ENCODE measurements around the gene SPATS2L. TPM values are rescaled to one million over a fixed set of nuclear protein-coding genes. Genes with fewer than 3 reads are reported as not detected.

Gene SPATS2L
- total and polyA plus RNA-seq, 9 donors = 144 to 235 (median 222) TPM

GRCh38 chr2:200353874-200354273 lies 47.4 kb downstream of the SPATS2L start:
- H3K27me3 ChIP-seq (ENCODE audit: control insufficient read depth, insufficient read depth, low read length) = no peaks in the 10 kb centered on the region
- no peaks in the 10 kb centered on the region for H3K9me3 ChIP-seq (replicated peaks; ENCODE audit: control insufficient read depth, low read depth, low read length)
- no peak overlapping the region for H3K4me3 ChIP-seq (ENCODE audit: low read length)
- DNase-seq = no peak
- H3K36me3 ChIP-seq (ENCODE audit: control insufficient read depth, insufficient read depth, low read length) = peaks cover 8% of the 10 kb centered on the region
- WGBS (ENCODE audit: insufficient coverage) = no CpG with 5 or more reads among the region's 2 CpGs
- no peak overlapping the region for H3K27ac ChIP-seq (ENCODE audit: low read length)
- peaks cover 23% of the 10 kb centered on the region for H3K4me1 ChIP-seq (ENCODE audit: control insufficient read depth, insufficient read depth, low read length)

- H3K4me3 ChIP-seq (ENCODE audit: low read length) = no peak overlapping the region
- peak; percentile 92 for DNase-seq
- H3K27ac ChIP-seq (ENCODE audit: low read length) = peak overlapping the region; percentile 83
- H3K36me3 ChIP-seq (ENCODE audit: control insufficient read depth, insufficient read depth, low read length) = no peaks in the 10 kb centered on the region
- H3K9me3 ChIP-seq (replicated peaks; ENCODE audit: control insufficient read depth, low read depth, low read length) = no peaks in the 10 kb centered on the region
- peaks cover 26% of the 10 kb centered on the region for H3K4me1 ChIP-seq (ENCODE audit: control insufficient read depth, insufficient read depth, low read length)
- WGBS (ENCODE audit: insufficient coverage) = 80% methylated on average over 1 of the region's 11 CpGs
- H3K27me3 ChIP-seq (ENCODE audit: control insufficient read depth, insufficient read depth, low read length) = no peaks in the 10 kb centered on the region
Observed at GRCh38 chr2:200354833-200355751, 48.6 kb downstream of the SPATS2L start.

- no CpG with 5 or more reads among the region's 1 CpG for WGBS (ENCODE audit: insufficient coverage)
- Histone ChIP-seq H3K4me1 (ENCODE audit: control insufficient read depth, insufficient read depth, low read length) (peaks cover 30% of the 10 kb centered on the region), H3K27ac (ENCODE audit: low read length) (peak overlapping the region; percentile 83), H3K4me3 (ENCODE audit: low read length) (no peak overlapping the region), H3K9me3 (replicated peaks; ENCODE audit: control insufficient read depth, low read depth, low read length) (no peaks in the 10 kb centered on the region), H3K27me3 (ENCODE audit: control insufficient read depth, insufficient read depth, low read length) (no peaks in the 10 kb centered on the region), H3K36me3 (ENCODE audit: control insufficient read depth, insufficient read depth, low read length) (no peaks in the 10 kb centered on the region)
- peak; percentile 89 for DNase-seq
Observed at GRCh38 chr2:200356321-200356720, 49.8 kb downstream of the SPATS2L start.

- H3K27ac ChIP-seq (ENCODE audit: low read length) = peak overlapping the region; percentile 83
- no peaks in the 10 kb centered on the region for H3K27me3 ChIP-seq (ENCODE audit: control insufficient read depth, insufficient read depth, low read length)
- no CpG with 5 or more reads among the region's 1 CpG for WGBS (ENCODE audit: insufficient coverage)
- H3K36me3 ChIP-seq (ENCODE audit: control insufficient read depth, insufficient read depth, low read length) = peaks cover under 1% of the 10 kb centered on the region
- no peaks in the 10 kb centered on the region for H3K9me3 ChIP-seq (replicated peaks; ENCODE audit: control insufficient read depth, low read depth, low read length)
- DNase-seq = peak; percentile 92
- H3K4me1 ChIP-seq (ENCODE audit: control insufficient read depth, insufficient read depth, low read length) = peaks cover 30% of the 10 kb centered on the region
- H3K4me3 ChIP-seq (ENCODE audit: low read length) = no peak overlapping the region
Observed at GRCh38 chr2:200356857-200357384, 50.4 kb downstream of the SPATS2L start.

DNA sequence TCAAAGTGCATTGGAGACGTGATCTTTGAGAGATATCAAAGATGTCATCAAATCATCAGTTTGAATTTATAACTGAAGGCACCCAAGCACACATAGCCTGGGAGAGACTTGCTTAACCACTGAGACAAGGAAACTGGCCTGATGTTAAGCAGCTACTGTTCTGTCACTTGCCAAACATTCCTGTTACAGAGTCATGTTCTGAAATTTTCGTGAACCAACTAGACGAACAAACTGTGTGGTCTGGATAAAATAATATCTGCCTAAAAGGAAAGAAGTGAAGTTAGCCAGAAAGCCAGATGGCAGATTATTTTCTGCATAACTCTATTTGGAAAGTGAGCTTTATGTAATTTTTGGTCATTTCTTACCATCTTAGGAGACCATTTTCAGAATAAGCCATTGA lies 51.4 kb downstream of the SPATS2L start:
- H3K4me3 ChIP-seq (ENCODE audit: low read length) = no peak overlapping the region
- no peaks in the 10 kb centered on the region for H3K9me3 ChIP-seq (replicated peaks; ENCODE audit: control insufficient read depth, low read depth, low read length)
- H3K27ac ChIP-seq (ENCODE audit: low read length) = peak overlapping the region; percentile 83
- no peaks in the 10 kb centered on the region for H3K27me3 ChIP-seq (ENCODE audit: control insufficient read depth, insufficient read depth, low read length)
- peaks cover 24% of the 10 kb centered on the region for H3K4me1 ChIP-seq (ENCODE audit: control insufficient read depth, insufficient read depth, low read length)
- 24% methylated on average over 3 of the region's 3 CpGs for WGBS (ENCODE audit: insufficient coverage)
- peaks cover 7% of the 10 kb centered on the region for H3K36me3 ChIP-seq (ENCODE audit: control insufficient read depth, insufficient read depth, low read length)
- DNase-seq = peak; percentile 74

DNA sequence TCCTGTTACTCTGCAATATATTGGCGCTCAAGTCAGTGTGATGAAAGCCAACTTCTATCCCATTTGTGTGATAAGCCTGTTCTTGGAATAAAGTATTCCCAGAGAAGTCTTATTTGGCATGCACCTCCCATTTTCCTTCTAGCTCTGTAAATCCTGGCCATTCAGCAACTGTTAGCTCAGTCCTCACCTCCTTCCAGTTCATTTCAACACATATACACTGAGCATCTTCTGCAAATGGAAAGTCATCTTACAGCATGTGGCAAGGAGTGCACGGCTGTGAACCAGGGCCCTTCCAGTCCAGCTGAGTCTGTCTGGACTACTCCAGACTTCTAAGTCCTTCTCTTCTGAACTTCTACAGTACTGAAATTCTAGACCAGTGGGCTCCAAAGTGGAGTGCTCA lies 53.1 kb downstream of the SPATS2L start:
- peaks cover 24% of the 10 kb centered on the region for H3K4me1 ChIP-seq (ENCODE audit: control insufficient read depth, insufficient read depth, low read length)
- H3K9me3 ChIP-seq (replicated peaks; ENCODE audit: control insufficient read depth, low read depth, low read length) = no peaks in the 10 kb centered on the region
- H3K4me3 ChIP-seq (ENCODE audit: low read length) = no peak overlapping the region
- DNase-seq = peak; percentile 90
- 83% methylated on average over 1 of the region's 2 CpGs for WGBS (ENCODE audit: insufficient coverage)
- no peaks in the 10 kb centered on the region for H3K27me3 ChIP-seq (ENCODE audit: control insufficient read depth, insufficient read depth, low read length)
- no peak overlapping the region for H3K27ac ChIP-seq (ENCODE audit: low read length)
- peaks cover 7% of the 10 kb centered on the region for H3K36me3 ChIP-seq (ENCODE audit: control insufficient read depth, insufficient read depth, low read length)

DNA sequence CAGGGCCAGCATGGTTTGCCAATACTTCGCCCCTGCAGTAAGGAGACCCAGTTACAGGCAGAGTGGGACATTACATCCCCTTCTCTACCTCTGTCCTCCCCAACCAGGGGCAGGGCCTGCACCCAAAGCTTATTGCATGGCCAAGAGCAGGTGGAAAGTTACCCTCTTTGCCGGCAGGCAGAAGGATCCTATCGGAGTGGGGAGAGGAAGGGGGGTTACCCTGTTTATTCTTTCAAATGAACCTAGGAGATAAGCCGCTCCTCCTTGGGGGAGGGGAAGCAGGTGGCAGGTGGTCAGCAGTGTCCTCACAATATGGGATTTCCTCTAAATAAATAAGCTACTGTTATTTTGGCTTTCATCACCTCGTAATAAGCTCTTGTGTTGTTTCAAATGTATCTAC lies 53.9 kb downstream of the SPATS2L start:
- Histone ChIP-seq H3K36me3 (ENCODE audit: control insufficient read depth, insufficient read depth, low read length) (peaks cover 7% of the 10 kb centered on the region), H3K4me1 (ENCODE audit: control insufficient read depth, insufficient read depth, low read length) (peaks cover 25% of the 10 kb centered on the region), H3K27me3 (ENCODE audit: control insufficient read depth, insufficient read depth, low read length) (no peaks in the 10 kb centered on the region), H3K27ac (ENCODE audit: low read length) (no peak overlapping the region), H3K4me3 (ENCODE audit: low read length) (no peak overlapping the region), H3K9me3 (replicated peaks; ENCODE audit: control insufficient read depth, low read depth, low read length) (no peaks in the 10 kb centered on the region)
- no peak for DNase-seq
- 100% methylated on average over 1 of the region's 5 CpGs for WGBS (ENCODE audit: insufficient coverage)

- 100% methylated on average over 2 of the region's 4 CpGs for WGBS (ENCODE audit: insufficient coverage)
- DNase-seq = no peak
- Histone ChIP-seq H3K36me3 (ENCODE audit: control insufficient read depth, insufficient read depth, low read length) (peaks cover 7% of the 10 kb centered on the region), H3K4me1 (ENCODE audit: control insufficient read depth, insufficient read depth, low read length) (peaks cover 19% of the 10 kb centered on the region), H3K4me3 (ENCODE audit: low read length) (no peak overlapping the region), H3K27ac (ENCODE audit: low read length) (no peak overlapping the region), H3K27me3 (ENCODE audit: control insufficient read depth, insufficient read depth, low read length) (no peaks in the 10 kb centered on the region), H3K9me3 (replicated peaks; ENCODE audit: control insufficient read depth, low read depth, low read length) (no peaks in the 10 kb centered on the region)
Observed at GRCh38 chr2:200362202-200362917, 55.9 kb downstream of the SPATS2L start.

DNA sequence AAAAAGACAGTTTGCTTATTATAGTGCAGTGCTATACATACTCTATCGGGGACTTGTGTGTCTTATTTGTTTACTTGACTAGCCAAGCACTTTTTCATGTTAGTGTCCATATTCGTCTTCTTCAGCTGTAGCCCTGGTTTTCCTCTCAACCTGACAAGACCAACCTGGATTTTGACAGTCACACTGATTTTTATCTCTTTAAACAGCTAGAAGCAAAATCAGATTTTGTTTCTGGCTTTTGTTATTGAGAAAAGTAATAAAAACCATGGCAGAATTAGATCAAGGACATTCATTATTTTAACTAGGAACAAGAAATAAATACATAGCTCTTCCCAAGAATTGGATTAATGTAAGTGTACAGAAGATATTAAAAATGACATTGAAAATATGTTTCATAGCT lies 56.8 kb downstream of the SPATS2L start:
- H3K4me1 ChIP-seq (ENCODE audit: control insufficient read depth, insufficient read depth, low read length) = peaks cover 19% of the 10 kb centered on the region
- no peak overlapping the region for H3K27ac ChIP-seq (ENCODE audit: low read length)
- H3K9me3 ChIP-seq (replicated peaks; ENCODE audit: control insufficient read depth, low read depth, low read length) = no peaks in the 10 kb centered on the region
- H3K27me3 ChIP-seq (ENCODE audit: control insufficient read depth, insufficient read depth, low read length) = no peaks in the 10 kb centered on the region
- peaks cover 7% of the 10 kb centered on the region for H3K36me3 ChIP-seq (ENCODE audit: control insufficient read depth, insufficient read depth, low read length)
- WGBS (ENCODE audit: insufficient coverage) = no CpG with 5 or more reads among the region's 2 CpGs
- H3K4me3 ChIP-seq (ENCODE audit: low read length) = no peak overlapping the region
- no peak for DNase-seq

DNA sequence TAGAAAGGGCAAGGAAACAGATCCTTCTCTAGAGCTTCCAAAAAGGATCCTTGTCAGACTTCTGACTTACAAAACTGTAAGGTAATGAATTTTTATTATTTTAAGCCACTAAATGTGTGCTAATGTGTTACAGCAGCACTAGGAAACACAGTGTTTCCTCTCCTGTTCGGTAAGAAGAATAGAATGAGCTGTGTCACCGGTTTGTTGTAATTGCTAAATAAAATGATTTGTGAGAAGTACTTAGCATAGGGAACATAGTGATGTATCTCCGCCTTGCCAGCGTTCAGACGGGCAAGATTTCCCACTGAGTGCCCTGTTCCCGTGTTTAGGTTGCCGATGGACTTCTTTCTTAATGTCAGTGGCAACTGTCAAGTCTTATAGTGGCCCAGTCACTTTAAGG lies 57.6 kb downstream of the SPATS2L start:
- H3K4me1 ChIP-seq (ENCODE audit: control insufficient read depth, insufficient read depth, low read length) = peaks cover 16% of the 10 kb centered on the region
- DNase-seq = no peak
- no peak overlapping the region for H3K4me3 ChIP-seq (ENCODE audit: low read length)
- H3K9me3 ChIP-seq (replicated peaks; ENCODE audit: control insufficient read depth, low read depth, low read length) = no peaks in the 10 kb centered on the region
- 88% methylated on average over 6 of the region's 7 CpGs for WGBS (ENCODE audit: insufficient coverage)
- no peaks in the 10 kb centered on the region for H3K27me3 ChIP-seq (ENCODE audit: control insufficient read depth, insufficient read depth, low read length)
- H3K27ac ChIP-seq (ENCODE audit: low read length) = no peak overlapping the region
- peaks cover 7% of the 10 kb centered on the region for H3K36me3 ChIP-seq (ENCODE audit: control insufficient read depth, insufficient read depth, low read length)

Measured in muscle of leg (tissue), 11 donors.